Neuronal stem cell (in vitro differentiated cells): Measurements from ENCODE around the gene ANKH.
A peak's percentile ranks its signal among the peaks of the same experiment; 100 is the strongest.

Experiments
- DNase-seq: peaks from one replicate; pipeline ENCODE4 v3.0.0-alpha.2; 2013; ENCODE audit warnings: low spot score
- H2AFZ ChIP-seq: one replicate; pipeline ENCODE4 v1.6.1; 2013; ENCODE audit warnings: mild to moderate bottlenecking, low read length, inconsistent platforms
- H2AK5ac ChIP-seq: 2 replicates; pipeline ENCODE4 v1.6.1; 2013; ENCODE audit warnings: low read depth, mild to moderate bottlenecking, inconsistent platforms, low read length, moderate library complexity, mixed read lengths
- H2BK120ac ChIP-seq: 2 replicates; pipeline ENCODE4 v1.6.1; 2013; ENCODE audit warnings: low read depth, mild to moderate bottlenecking, inconsistent platforms, low read length, moderate library complexity, mixed read lengths
- H2BK12ac ChIP-seq: one replicate; pipeline ENCODE4 v1.6.1; 2013; ENCODE audit warnings: low read length, inconsistent platforms
- H2BK15ac ChIP-seq: 2 replicates; pipeline ENCODE4 v1.6.1; 2013; ENCODE audit warnings: mild to moderate bottlenecking, low read length, inconsistent platforms, mixed read lengths
- H2BK5ac ChIP-seq: one replicate; pipeline ENCODE4 v1.6.1; 2013; ENCODE audit warnings: inconsistent platforms, mild to moderate bottlenecking, low read length, moderate library complexity
- H3K14ac ChIP-seq: one replicate; pipeline ENCODE4 v1.6.1; 2013; ENCODE audit warnings: low read length, inconsistent platforms
- H3K18ac ChIP-seq: 2 replicates; pipeline ENCODE4 v1.6.1; 2013; ENCODE audit warnings: low read length, inconsistent platforms
- H3K23ac ChIP-seq: 2 replicates; pipeline ENCODE4 v1.6.1; 2013; ENCODE audit warnings: low read depth, mild to moderate bottlenecking, mixed read lengths, low read length, inconsistent platforms; ENCODE audit not compliant: poor library complexity
- H3K27ac ChIP-seq: replicated peaks from 3 replicates; pipeline ENCODE4 v1.5.1; 2013; ENCODE audit warnings: low read length, inconsistent platforms
- H3K27me3 ChIP-seq, 3 experiments: 2 replicates each; pipeline ENCODE4 v1.6.1; 2013; ENCODE audit warnings: low read length in 3 of 3, mild to moderate bottlenecking in 2 of 3, inconsistent platforms in 1 of 3, low read depth in 1 of 3, mixed read lengths in 1 of 3, moderate library complexity in 1 of 3; ENCODE audit not compliant: control insufficient read depth in 3 of 3, insufficient read depth in 3 of 3
- H3K36me3 ChIP-seq, 2 donors: replicated peaks in 1 of 2; 2 replicates each; pipeline ENCODE4 v1.6.1; 2013; ENCODE audit warnings: low read length in 2 of 2; ENCODE audit not compliant: control insufficient read depth in 2 of 2, insufficient read depth in 2 of 2
- H3K4ac ChIP-seq: 2 replicates; pipeline ENCODE4 v1.6.1; 2013; ENCODE audit warnings: inconsistent platforms, mild to moderate bottlenecking, low read length, moderate library complexity
- H3K4me1 ChIP-seq, 2 donors: 1 replicate in 1 of 2; 2 replicates in 1 of 2; pipeline ENCODE4 v1.6.1; 2013; ENCODE audit warnings: low read length in 2 of 2, low read depth in 1 of 2; ENCODE audit not compliant: control insufficient read depth in 2 of 2, insufficient read depth in 1 of 2
- H3K4me2 ChIP-seq: one replicate; pipeline ENCODE4 v1.6.1; 2013; ENCODE audit warnings: mild to moderate bottlenecking, low read length, inconsistent platforms; ENCODE audit not compliant: insufficient read depth, poor library complexity, severe bottlenecking
- H3K4me3 ChIP-seq, 2 donors: 2 replicates each; pipeline ENCODE4 v1.5.1; 2013; ENCODE audit warnings: low read length in 2 of 2, mild to moderate bottlenecking in 2 of 2, inconsistent platforms in 1 of 2, moderate library complexity in 1 of 2
- H3K79me1 ChIP-seq: one replicate; pipeline ENCODE4 v1.6.1; 2013; ENCODE audit warnings: low read depth, mild to moderate bottlenecking, inconsistent platforms, low read length, moderate library complexity
- H3K9ac ChIP-seq: one replicate; pipeline ENCODE4 v1.6.1; 2013; ENCODE audit warnings: mild to moderate bottlenecking, low read depth, low read length, inconsistent platforms; ENCODE audit not compliant: poor library complexity
- H3K9me3 ChIP-seq, 2 donors: replicated peaks in 1 of 2; 2 replicates each; pipeline versions ENCODE3 to v1.6.1; 2013; ENCODE audit warnings: low read length in 2 of 2, mild to moderate bottlenecking in 2 of 2, inconsistent platforms in 1 of 2, low read depth in 1 of 2, mixed read lengths in 1 of 2, moderate library complexity in 1 of 2; ENCODE audit not compliant: control insufficient read depth in 2 of 2, insufficient read depth in 1 of 2
- H4K8ac ChIP-seq: one replicate; pipeline ENCODE4 v1.6.1; 2013; ENCODE audit warnings: low read depth, mild to moderate bottlenecking, inconsistent platforms, low read length, moderate library complexity
- H4K91ac ChIP-seq: one replicate; pipeline ENCODE4 v1.6.1; 2013; ENCODE audit warnings: low read length, low read depth, mild to moderate bottlenecking, inconsistent platforms; ENCODE audit not compliant: poor library complexity
- WGBS, 2 donors: extraction: QIAGEN DNeasy Blood & Tissue Kit; methylation state at CpG; one replicate each; pipeline ENCODE4 v1.1.7; 2013; ENCODE audit warnings: missing lambda C conversion rate in 2 of 2, mixed read lengths in 1 of 2; ENCODE audit not compliant: insufficient read length in 2 of 2, insufficient replicate concordance in 1 of 2; ENCODE audit errors: extremely low coverage in 2 of 2; 5-methylcytosine and 5-hydroxymethylcytosine counted together

Gene ANKH

GRCh38 chr5:14779975-14780374 lies 91.6 kb downstream of the ANKH start:
- no peak overlapping the region for H3K4ac ChIP-seq
- H4K8ac ChIP-seq = no peak overlapping the region
- no CpG with 5 or more reads among the region's 9 CpGs for WGBS, 2 donors

GRCh38 chr5:14778792-14779070 lies 92.8 kb downstream of the ANKH start:
- Histone ChIP-seq H3K14ac (no peak overlapping the region), H2BK12ac (no peak overlapping the region), H3K79me1 (no peaks in the 10 kb centered on the region), H3K4ac (no peak overlapping the region), H3K23ac (no peak overlapping the region), H2BK15ac (no peak overlapping the region), H3K4me1 (peaks cover 2% of the 10 kb centered on the region in 2 donors), H2AFZ (no peak overlapping the region), H3K4me3 (no peak overlapping the region), H2AK5ac (no peak overlapping the region), H2BK120ac (no peak overlapping the region), H3K36me3 (no peaks in the 10 kb centered on the region), H3K27me3 (no peaks in the 10 kb centered on the region), H3K18ac (no peak overlapping the region), H3K27ac (no peak overlapping the region), H4K91ac (no peak overlapping the region), H4K8ac (no peak overlapping the region), H3K9me3 (peaks cover under 1 to 1% of the 10 kb centered on the region in 2 donors), H2BK5ac (no peak overlapping the region), H3K4me2 (no peak overlapping the region), H3K9ac (no peak overlapping the region)
- WGBS, 2 donors = no CpG with 5 or more reads among the region's 4 CpGs
- DNase-seq = no peak

More at GRCh38 chr5:14779975-14780374, 91.6 kb downstream of the ANKH start:
- no peaks in the 10 kb centered on the region for H3K79me1 ChIP-seq
- no peaks in the 10 kb centered on the region for H3K27me3 ChIP-seq
- H3K9ac ChIP-seq = no peak overlapping the region
- H3K4me3 ChIP-seq = no peak overlapping the region
- H2BK5ac ChIP-seq = no peak overlapping the region
- no peak overlapping the region for H4K91ac ChIP-seq
- no peak overlapping the region for H3K4me2 ChIP-seq
- peaks cover 0 to 2% of the 10 kb centered on the region in 2 donors for H3K4me1 ChIP-seq
- H2AK5ac ChIP-seq = no peak overlapping the region
- H3K23ac ChIP-seq = no peak overlapping the region
- no peak overlapping the region for H2AFZ ChIP-seq
- H3K27ac ChIP-seq = no peak overlapping the region
- no peak overlapping the region for H2BK15ac ChIP-seq
- no peak overlapping the region for H2BK12ac ChIP-seq
- no peaks in the 10 kb centered on the region for H3K36me3 ChIP-seq
- no peak for DNase-seq
- no peak overlapping the region for H3K18ac ChIP-seq
- no peak overlapping the region for H2BK120ac ChIP-seq
- peaks cover 4 to 7% of the 10 kb centered on the region in 2 donors for H3K9me3 ChIP-seq
- no peak overlapping the region for H3K14ac ChIP-seq

- Histone ChIP-seq H2BK120ac (no peak overlapping the region), H4K91ac (no peak overlapping the region), H3K4me2 (no peak overlapping the region), H2AK5ac (no peak overlapping the region), H3K4me1 (peaks cover 4 to 8% of the 10 kb centered on the region in 2 donors), H3K9me3 (no peaks in the 10 kb centered on the region), H2BK12ac (no peak overlapping the region), H3K18ac (peak overlapping the region; percentile 22), H3K36me3 (no peaks in the 10 kb centered on the region), H3K79me1 (no peaks in the 10 kb centered on the region), H3K9ac (no peak overlapping the region), H3K4me3 (no peak overlapping the region), H4K8ac (no peak overlapping the region), H3K23ac (no peak overlapping the region), H2AFZ (no peak overlapping the region), H3K4ac (no peak overlapping the region), H2BK15ac (no peak overlapping the region), H2BK5ac (no peak overlapping the region), H3K27me3 (no peaks in the 10 kb centered on the region), H3K27ac (no peak overlapping the region), H3K14ac (no peak overlapping the region)
- 100% methylated on average over 3 of the region's 11 CpGs; no CpG with 5 or more reads in 1 of the 2 donors for WGBS, 2 donors
- DNase-seq = no peak
Measured at GRCh38 chr5:14777932-14778791, 93.4 kb downstream of the ANKH start.

- no peak overlapping the region for H2AK5ac ChIP-seq
- H2BK15ac ChIP-seq = no peak overlapping the region
- H2BK12ac ChIP-seq = no peak overlapping the region
- H3K4me1 ChIP-seq = peaks cover 8% of the 10 kb centered on the region in 2 donors
- H2AFZ ChIP-seq = no peak overlapping the region
- H3K14ac ChIP-seq = no peak overlapping the region
- H3K27ac ChIP-seq = no peak overlapping the region
- no peak overlapping the region for H4K8ac ChIP-seq
- no peak overlapping the region for H3K4me3 ChIP-seq
- H2BK5ac ChIP-seq = no peak overlapping the region
- DNase-seq = no peak
- no peak overlapping the region for H3K4me2 ChIP-seq
- H3K18ac ChIP-seq = no peak overlapping the region
- no peak overlapping the region for H2BK120ac ChIP-seq
- no peaks in the 10 kb centered on the region for H3K36me3 ChIP-seq
- WGBS, 2 donors = no CpG with 5 or more reads among the region's 6 CpGs
- no peak overlapping the region for H3K4ac ChIP-seq
- H3K9ac ChIP-seq = no peak overlapping the region
- no peak overlapping the region for H3K23ac ChIP-seq
- H3K79me1 ChIP-seq = no peaks in the 10 kb centered on the region
- H3K27me3 ChIP-seq = peaks cover 0 to 2% (median 0%) of the 10 kb centered on the region in 3 experiments
- no peaks in the 10 kb centered on the region for H3K9me3 ChIP-seq
- no peak overlapping the region for H4K91ac ChIP-seq
Measured at GRCh38 chr5:14777187-14777586, 94.4 kb downstream of the ANKH start.
